ENCODE results near the gene ZNF774. TPM values are rescaled to one million over a fixed set of nuclear protein-coding genes. Genes with fewer than 3 reads are reported as not detected.

Gene ZNF774
- total RNA-seq, 2 donors from 2014 or later, result 7.5 to 10.5 TPM

GRCh38 chr15:90358124-90359033 lies 6.3 kb downstream of the ZNF774 start:
- no peak overlapping the region for H3K27ac ChIP-seq
- H3K27me3 ChIP-seq (replicated peaks; ENCODE audit: insufficient read depth), result no peaks in the 10 kb centered on the region
- H3K4me1 ChIP-seq (replicated peaks), result no peaks in the 10 kb centered on the region
- intact Hi-C loops (cut with DNase I), result no loop called here
- no peak for DNase-seq (ENCODE audit: low spot score)
- TF ChIP-seq POLR2AphosphoS5 (IDR thresholded peaks at IDR 0.05), result no peak
- TF ChIP-seq POLR2A (IDR thresholded peaks at IDR 0.05), result no peak
- TF ChIP-seq CTCF (IDR thresholded peaks at IDR 0.05), result no peak
- H3K4me3 ChIP-seq, result no peak overlapping the region
- H3K9me3 ChIP-seq, result no peaks in the 10 kb centered on the region
- 65% methylated on average over 8 of the region's 8 CpGs for WGBS
- H3K36me3 ChIP-seq, result no peaks in the 10 kb centered on the region

GRCh38 chr15:90360746-90361145 lies 8.7 kb downstream of the ZNF774 start:
- H3K27ac ChIP-seq, result no peak overlapping the region
- intact Hi-C loops (cut with DNase I), result loop anchor here (5.0 kb wide), 2 partner anchors 102 to 122 kb away; no protein-coding TSS in a partner anchor
- H3K9me3 ChIP-seq, result no peaks in the 10 kb centered on the region
- H3K36me3 ChIP-seq, result no peaks in the 10 kb centered on the region
- no peak for DNase-seq (ENCODE audit: low spot score)
- no peaks in the 10 kb centered on the region for H3K4me1 ChIP-seq (replicated peaks)
- no peak overlapping the region for H3K4me3 ChIP-seq
- WGBS, result 81% methylated on average over 14 of the region's 14 CpGs
- H3K27me3 ChIP-seq (replicated peaks; ENCODE audit: insufficient read depth), result no peaks in the 10 kb centered on the region
- TF ChIP-seq POLR2AphosphoS5 (IDR thresholded peaks at IDR 0.05), result no peak
- TF ChIP-seq POLR2A (IDR thresholded peaks at IDR 0.05), result no peak
- TF ChIP-seq CTCF (IDR thresholded peaks at IDR 0.05), result no peak

- TF ChIP-seq POLR2A (IDR thresholded peaks at IDR 0.05) (no peak), CTCF (IDR thresholded peaks at IDR 0.05) (no peak), POLR2AphosphoS5 (IDR thresholded peaks at IDR 0.05) (no peak)
- Histone ChIP-seq H3K4me1 (replicated peaks) (no peaks in the 10 kb centered on the region), H3K4me3 (no peak overlapping the region), H3K27ac (no peak overlapping the region), H3K36me3 (no peaks in the 10 kb centered on the region), H3K27me3 (replicated peaks; ENCODE audit: insufficient read depth) (no peaks in the 10 kb centered on the region), H3K9me3 (no peaks in the 10 kb centered on the region)
- intact Hi-C loops (cut with DNase I), result loop anchor here (5.0 kb wide), 2 partner anchors 99 to 119 kb away; no protein-coding TSS in a partner anchor
- WGBS, result 47% methylated on average over 2 of the region's 2 CpGs
- DNase-seq (ENCODE audit: low spot score), result no peak
Measured at GRCh38 chr15:90362936-90363212, 10.8 kb downstream of the ZNF774 start.

- no peak for DNase-seq (ENCODE audit: low spot score)
- 47% methylated on average over 4 of the region's 4 CpGs for WGBS
- TF ChIP-seq CTCF (IDR thresholded peaks at IDR 0.05) (no peak), POLR2A (IDR thresholded peaks at IDR 0.05) (no peak), POLR2AphosphoS5 (IDR thresholded peaks at IDR 0.05) (no peak)
- intact Hi-C loops (cut with DNase I), result loop anchor here (5.0 kb wide), 2 partner anchors 98 to 118 kb away; no protein-coding TSS in a partner anchor
- Histone ChIP-seq H3K27ac (no peak overlapping the region), H3K9me3 (no peaks in the 10 kb centered on the region), H3K4me3 (no peak overlapping the region), H3K36me3 (no peaks in the 10 kb centered on the region), H3K27me3 (replicated peaks; ENCODE audit: insufficient read depth) (no peaks in the 10 kb centered on the region), H3K4me1 (replicated peaks) (no peaks in the 10 kb centered on the region)
Measured at GRCh38 chr15:90364251-90364650, 12.2 kb downstream of the ZNF774 start.
